HG02642 (cell line): ENCODE measurements around the gene HTATSF1.

Experiments
- ATAC-seq: cut with Tn5 transposase; IDR thresholded peaks from one replicate; pipeline ENCODE4 v1.9.1; 2021; ENCODE audit warnings: mild to moderate bottlenecking; ENCODE audit not compliant: unreplicated experiment, poor library complexity

The HTATSF1 gene

DNA sequence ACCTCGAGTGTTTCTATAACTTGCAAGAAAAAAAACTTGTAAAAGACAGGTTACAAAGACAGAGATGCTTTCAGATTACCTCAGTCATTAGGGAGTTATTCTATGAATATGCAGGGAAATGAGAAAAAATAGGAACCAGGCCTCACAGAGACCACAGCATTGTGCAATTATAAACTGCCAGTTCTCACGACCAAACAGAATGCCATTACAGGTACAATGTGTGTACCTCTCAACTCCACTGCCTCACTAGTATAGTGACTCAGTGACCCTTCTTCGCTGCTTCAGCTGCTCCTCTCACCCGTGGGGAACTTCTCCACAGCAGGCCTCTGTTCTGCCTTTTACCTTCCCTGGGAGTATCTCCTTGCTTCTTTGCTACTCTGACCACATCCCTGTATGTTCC lies 2.3 kb upstream of the HTATSF1 start:
- ATAC-seq, result no peak

DNA sequence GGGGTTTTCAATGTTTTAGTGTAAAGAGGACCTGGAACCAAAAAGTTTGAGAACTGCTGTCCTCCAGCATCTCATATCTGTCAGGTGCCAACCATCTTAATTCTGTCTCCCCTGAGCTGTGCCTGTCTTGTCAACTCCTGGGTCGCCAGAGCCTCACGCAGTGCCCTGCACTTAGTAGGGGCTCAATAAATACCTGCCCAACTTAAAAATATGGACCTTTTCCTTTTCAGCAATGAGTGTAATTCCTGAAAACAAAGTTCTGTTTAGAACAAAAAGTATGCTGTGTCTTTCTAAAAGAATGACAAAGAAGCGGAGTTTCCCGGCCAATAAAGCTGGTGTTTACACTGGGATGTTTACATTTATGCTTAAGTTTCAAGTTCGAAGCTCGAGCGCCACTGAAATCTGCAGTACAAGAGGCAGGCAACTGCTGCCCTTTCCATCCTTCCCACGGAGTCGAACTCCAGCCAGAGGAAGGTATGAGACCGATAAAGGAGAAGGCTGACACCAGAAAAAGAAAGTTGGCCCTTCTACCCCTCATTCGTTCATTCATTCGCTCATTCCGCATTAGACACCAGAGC lies 1.1 kb upstream of the HTATSF1 start:
- ATAC-seq, result no peak

DNA sequence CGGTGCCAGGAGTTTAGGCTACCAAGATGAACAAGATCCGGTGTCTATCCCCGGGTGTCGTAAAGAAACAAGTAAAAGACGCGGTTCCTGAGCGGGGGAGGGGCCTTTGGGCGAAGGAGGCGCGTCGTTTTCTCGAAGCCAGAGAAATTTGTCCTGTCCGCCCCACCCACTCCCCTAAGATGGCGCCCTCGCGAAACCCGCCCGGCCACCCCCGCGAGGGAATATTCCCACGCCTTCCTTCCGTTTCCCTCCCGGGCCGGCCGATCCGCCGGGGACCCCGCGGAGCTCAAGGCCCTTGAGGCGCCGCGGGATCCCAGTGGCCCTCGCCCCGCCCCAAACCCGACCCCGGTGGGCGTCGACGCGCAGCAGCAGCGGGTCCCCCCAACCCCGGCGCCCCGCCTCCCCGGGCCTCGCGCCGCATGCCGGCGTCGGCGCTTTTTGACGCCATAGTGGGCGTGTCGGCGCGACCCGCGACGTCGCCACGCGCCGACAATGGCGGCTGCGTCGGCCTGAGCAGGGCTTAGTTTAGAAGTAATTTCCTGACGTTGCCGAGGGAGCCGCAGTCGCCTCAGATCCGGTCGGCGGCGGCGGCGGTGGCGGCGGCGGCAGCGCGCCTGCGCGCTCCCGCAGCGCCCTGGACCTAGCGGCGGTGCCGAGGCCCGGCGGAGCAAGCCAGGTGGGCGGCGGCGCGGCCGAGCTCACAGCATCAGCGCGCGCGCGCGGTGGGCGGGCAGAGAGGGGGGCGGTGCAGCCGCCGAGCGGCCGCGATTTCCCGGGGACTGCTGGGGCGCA lies 432 bp upstream of the HTATSF1 start:
- ATAC-seq, result peak; percentile 84

DNA sequence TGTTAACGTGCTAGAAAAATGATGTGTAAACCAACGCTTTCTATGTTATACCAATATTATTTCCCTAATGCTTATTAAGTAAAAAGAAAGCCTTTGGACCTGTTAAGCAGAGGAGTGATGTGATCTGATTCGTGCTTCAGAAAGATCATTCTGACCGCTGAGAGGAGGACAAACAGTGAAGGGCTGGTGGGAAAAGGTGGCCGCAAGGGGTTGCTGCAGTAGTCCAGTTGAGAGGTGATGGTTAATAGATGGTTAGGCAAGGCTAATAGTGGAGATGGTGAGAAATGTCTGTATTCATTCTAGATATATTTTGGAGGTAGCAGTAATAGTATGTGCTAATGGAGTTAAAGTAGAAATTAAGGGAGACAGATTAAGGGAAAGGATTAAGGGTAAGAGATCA lies 21.7 kb downstream of the HTATSF1 start:
- no peak for ATAC-seq

DNA sequence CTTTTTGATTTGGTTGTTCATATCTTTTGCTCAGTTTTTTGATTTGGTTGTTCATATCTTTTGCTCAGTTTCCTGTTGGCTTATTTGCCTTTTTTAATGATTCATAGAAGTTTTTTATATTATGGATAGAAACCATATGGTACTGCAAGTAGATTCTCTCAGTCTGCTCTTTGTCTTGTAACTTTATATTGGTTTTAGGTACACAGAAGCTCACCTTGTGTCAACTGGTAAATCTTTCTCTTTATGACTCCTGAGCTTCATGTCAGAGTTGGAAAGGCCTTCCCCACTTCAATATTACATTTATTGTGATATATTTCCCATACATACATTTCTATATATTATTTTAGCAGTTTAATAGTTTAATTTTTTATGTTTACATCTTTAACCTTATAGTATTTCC lies 26.4 kb downstream of the HTATSF1 start:
- ATAC-seq, result no peak

DNA sequence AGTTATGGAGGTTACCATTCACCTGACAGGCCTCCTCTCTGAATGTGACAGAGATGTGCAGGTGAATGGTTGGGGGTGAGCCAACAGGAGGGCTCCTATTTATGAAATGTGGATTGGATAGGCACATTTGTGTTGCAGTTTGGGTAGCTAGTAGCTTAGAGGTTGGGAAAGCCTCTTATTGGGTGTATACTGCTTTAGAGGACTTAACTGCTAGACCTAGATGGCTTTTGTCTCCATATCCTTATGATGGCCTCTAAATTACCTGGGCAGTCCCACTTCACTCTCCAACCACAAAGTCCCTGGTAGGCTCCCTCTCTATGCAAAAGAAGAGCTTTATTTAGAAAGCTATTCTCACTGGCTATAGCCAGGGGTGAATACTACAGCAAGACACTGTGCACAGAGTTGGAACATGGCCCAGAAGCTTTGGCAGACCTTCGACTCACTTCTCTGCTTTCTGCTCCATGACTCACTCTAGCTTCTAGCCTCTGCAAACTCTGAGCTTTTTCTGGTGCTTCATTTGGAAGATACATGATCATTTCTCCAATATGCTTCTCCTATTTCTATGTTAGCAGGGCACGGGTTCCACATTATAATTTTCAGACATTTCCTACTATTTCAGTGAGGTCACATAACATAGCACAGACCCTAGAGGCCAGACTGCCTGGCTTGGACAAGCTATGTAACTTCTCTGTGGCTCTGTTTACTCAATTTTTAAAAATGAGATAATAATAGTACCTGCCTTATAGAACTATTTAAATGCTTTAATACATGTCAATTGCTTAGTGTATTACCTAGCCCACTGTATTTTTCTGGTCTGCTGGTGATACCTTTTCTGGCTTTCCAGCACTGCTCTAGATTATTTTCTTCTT lies 28.6 kb downstream of the HTATSF1 start:
- no peak for ATAC-seq

DNA sequence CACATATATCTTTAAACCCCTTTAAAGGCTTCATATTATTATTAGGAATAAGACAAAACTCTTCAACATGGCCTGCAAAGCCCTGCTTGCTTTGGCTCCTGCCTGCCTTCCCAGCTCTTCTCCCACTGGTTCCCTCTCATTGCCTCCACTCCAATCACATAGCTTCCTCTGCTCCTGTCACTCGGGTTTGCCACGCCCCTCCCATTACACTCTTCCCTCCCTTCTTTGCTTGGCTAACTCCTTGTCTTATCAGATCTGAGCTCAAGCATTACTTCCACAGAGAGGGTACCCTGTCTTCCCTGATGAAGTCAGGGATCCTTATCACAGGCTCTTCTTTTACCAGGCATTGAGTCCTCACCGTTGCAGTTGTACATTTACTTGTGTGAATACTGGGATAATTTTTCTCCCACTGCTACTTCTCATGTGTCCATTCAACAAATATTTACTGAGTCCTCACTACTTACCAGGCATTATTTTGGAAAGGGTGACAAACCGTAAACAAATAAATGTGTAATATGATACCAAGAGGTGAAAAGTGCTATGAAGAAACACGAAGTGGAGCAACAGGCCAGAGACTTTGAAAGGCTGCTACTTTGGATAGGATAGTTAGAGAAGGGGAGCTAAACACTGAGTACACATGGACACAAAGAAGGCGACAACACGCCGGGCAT lies 31.4 kb downstream of the HTATSF1 start:
- ATAC-seq, result no peak

DNA sequence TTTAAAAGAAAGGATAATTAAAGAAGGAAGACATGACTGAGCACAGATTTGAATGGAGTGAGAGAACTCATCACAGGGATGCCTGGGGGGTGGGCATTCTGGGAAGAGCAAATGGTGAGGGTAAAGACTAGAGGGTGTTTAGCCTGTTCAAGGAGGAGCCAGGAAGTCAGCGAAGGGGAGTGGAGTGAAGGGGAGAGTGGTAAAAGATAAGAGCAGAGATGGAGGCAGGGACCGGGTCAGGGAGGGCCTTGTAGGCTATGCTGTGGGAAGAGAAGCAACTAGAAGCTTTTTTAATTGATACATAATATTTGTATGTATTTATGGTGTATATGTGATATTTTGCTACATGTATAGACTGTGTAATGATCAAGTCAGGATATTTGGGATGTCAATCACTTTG lies 32.4 kb downstream of the HTATSF1 start:
- no peak for ATAC-seq

DNA sequence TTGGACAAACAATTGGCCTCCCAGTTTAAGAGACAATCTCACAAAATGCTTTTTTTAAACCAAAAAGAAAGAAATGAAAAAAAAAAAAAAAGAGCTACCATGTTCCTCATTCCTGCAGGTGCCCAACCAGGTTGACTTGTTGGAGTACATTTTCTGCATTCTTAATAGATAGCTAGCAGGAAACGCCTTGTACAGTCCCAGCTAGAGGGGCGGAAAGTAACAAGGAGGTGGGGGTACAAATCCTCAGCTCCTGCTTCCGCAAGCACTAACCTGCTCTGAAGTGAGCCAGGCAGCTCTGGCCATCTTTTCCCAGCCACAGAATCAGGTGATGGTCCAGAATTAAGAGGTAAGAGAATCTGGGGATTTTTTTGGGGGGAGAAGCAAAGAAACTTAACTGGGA lies 34.6 kb downstream of the HTATSF1 start, which contains the start of gene VGLL1:
Gene VGLL1 (plus strand): TSS at position 265 of the 400 bp plus-strand sequence. CDS start 3,806 bp downstream, outside the sequence.
- no peak for ATAC-seq

DNA sequence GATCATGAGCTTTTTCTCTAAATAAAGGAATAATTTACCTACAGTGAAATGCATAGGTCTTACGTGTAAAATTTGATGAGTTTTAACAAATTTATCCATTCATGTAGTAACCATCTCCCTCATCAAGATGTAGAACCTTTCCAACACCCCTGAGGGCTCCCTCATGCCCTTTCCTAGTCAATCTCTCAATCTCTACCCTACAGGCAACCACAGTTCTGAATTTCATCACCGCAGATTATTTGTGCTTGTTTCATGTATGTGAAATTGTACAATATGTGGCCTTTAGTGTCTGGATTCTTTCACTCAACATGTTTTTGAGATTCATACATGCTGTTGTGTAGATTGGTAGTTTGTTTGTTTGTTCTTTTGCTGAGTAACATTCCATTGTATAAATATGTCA lies 36.7 kb downstream of the HTATSF1 start:
- no peak for ATAC-seq

DNA sequence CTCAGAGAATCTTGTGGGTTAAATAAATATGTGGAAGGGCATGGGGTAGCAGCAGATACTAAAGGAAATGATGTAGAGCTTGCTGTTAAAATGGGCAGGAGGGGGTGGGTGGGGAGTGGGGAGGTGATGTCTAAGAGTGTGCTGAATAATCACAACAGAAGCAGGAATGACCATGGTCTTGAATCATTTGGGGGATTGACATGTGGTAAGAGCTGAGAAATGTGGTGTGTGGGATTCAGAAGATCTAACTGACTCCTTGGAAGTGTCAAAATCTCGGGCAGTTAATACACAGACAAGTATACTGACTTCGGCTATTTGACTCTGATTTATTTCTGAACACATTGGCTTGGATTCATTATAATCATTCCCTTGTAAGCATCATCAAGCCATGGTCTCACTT lies 41.4 kb downstream of the HTATSF1 start:
- no peak for ATAC-seq

DNA sequence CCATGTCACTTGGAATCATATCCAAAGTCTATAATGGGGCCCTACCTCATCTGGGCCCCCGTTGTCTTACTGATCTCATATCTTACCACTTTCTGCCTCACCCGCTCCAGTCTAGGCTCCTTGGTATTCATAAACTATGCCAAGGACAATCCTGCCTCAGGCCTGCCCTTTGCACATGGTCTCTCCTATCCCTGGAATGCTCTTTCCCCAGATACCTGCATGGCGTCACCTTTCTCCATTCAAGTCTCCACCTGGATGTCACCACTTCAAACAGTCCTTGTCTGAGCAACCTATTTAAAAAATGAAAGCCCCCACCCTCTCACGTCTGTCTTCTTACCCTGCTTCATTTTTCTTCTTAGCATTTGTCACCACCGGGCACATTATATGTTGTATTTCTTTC lies 42.8 kb downstream of the HTATSF1 start:
- ATAC-seq, result no peak

DNA sequence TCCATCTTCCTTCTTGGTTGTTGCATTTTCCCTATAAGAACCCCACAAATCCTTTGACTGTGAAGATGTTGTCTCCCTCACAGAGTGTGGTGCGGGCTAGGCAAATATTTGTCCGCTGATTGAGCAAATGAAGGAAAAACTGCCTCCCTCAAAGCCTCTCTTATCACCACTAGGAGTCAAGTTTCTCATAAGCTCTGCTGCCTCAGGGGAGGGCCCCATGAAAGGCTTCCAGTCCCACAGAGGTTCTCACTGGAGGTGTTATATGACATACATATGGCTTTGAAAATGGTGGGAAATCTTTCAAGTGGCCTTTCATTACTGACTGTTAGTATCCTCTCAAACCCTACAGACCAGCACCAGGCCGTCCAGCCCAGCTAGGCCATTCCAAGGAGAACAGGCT lies 43.9 kb downstream of the HTATSF1 start:
- ATAC-seq, result no peak

DNA sequence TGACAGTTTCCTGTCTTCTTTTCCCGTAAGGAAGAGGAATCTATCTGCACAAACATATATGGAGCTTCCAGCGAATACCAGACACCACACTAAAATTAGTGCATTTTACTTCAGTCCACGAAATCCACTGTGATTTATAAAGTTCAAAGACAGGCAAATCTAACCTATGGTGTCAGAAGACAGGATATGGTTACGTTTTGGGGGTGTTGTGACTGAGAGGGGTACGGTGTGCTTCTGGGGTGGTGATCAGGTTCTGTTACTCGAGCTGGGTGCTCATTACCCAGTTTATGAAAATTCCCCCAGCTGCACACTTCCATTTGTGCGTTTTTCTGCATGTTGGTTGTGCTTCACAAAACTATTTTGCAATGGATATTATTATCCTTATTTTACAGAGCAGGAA lies 44.9 kb downstream of the HTATSF1 start:
- ATAC-seq, result no peak

DNA sequence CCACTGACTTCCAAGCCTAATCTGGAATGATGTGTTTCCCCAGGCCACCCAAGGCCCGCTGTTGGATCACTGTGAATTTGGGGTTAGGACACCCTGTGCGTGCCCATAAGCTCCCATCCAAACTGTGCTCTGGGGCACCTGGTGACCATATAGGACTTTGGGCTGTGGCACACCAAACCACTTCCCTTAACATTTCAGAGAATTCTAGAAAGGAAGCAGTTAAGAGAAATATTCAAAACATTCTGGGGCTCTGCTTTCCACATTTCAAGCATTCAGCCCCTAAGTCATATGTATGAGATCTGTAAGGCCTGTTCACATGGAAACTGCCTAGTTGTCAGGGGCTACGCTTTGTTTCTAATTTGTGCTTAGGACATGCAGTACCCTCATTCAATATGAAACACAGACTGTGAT lies 49.0 kb downstream of the HTATSF1 start:
- no peak for ATAC-seq

DNA sequence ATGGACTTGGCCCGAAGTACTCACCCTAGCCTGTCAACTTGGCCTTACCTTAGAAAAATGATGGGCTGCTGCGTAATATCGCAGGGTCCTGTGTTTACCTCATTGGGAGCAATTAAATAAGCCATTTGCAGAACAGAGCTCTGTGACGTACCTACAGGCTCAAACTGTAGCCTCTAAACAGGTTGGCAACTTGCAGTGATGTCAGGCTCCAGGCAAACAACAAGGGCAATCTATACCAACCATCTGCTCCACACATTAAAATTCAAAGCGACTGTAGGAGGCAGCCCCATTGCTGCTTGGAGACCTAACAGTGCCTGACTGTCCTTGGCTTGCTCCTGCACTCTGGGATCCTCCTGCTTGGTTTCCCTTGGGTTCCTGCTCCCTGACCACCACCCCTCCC lies 51.8 kb downstream of the HTATSF1 start:
- no peak for ATAC-seq

DNA sequence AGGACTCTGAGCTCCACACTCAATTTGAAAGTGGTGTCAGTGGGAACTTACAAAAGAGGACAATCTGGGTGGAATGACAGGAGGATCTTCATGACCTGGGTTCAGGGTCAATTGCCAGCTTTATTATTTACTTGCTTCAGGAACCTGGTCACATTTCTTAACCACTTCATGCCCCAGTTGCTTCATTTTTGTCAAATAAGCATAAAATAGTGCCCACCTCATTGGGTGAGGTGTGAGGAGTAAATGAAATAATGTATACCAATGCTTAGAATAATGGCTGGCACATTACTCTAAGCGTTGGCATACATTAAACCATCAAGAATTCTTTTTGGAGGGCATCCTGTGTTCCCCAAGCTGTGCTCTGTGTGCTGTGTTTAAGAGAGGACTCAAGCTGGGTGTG lies 54.0 kb downstream of the HTATSF1 start:
- no peak for ATAC-seq

DNA sequence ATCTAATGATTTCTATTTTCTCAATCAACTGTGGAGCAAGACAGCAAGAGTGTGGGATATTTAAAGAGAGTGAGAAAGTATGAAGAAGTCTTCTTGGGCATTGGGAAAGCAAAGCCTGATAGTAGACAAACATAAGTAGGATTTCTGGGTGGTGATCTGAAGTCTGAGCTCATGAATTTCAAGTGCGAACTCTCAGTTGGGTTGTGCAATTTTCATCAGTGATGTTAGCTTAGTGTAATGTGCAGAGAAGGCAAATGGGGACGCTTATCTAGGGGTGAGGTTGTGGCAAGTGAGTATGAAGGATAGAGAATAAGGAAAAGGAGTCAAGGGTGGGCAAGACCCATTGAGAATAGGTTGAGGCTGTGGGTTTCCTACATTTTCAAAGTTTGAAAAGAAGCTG lies 58.3 kb downstream of the HTATSF1 start:
- ATAC-seq, result no peak
